SH-SY5Y (cell line): Measurements from ENCODE around the gene CPEB2.

Experiments
- GATA2 ChIP-seq: IDR thresholded peaks from 2 replicates; pipeline ENCODE4 v1.6.1; 2011; ENCODE audit warnings: mild to moderate bottlenecking, low read depth, low read length
- GATA3 ChIP-seq: IDR thresholded peaks from 2 replicates; pipeline ENCODE4 v1.6.1; 2011; ENCODE audit warnings: low read depth, mild to moderate bottlenecking, low read length, moderate library complexity

DNA sequence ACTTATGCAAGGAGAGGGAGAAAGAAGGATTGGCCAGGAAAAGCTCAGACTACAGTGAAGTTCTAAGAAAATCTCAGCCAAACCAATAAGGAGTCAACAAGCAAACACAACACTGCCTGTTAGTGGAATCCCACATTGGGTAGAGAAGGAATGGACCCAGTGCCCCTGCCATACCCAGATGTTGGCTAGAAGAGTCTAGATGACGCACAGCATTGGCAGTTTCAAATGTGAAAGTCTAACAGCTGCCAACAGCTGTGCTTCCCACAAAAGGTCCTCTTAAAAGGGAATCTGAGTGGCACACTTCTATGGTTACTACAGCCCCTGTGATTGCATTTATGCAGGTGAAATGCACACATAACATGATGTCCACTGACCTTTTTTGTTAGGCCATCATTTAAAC lies 37.2 kb upstream of the CPEB2 start:
- no peak for TF ChIP-seq GATA2
- TF ChIP-seq GATA3, result no peak
